Measurements from ENCODE around the gene TLE3.

The TLE3 gene

GRCh38 chr15:70035051-70035718 is 62.5 kb downstream of the TLE3 start:
- Histone ChIP-seq H3K9ac (ENCODE audit: insufficient read length) (no peak overlapping the region), H3K36me3 (ENCODE audit: insufficient read depth, low read length) (no peaks in the 10 kb centered on the region), H3K4me3 (no peak overlapping the region), H3K9me3 (ENCODE audit: low read depth, low read length) (no peaks in the 10 kb centered on the region), H3K27ac (no peak overlapping the region)
- no peak for TF ChIP-seq EZH2 (IDR thresholded peaks at IDR 0.05)
- TF ChIP-seq FOXP2 (optimal IDR thresholded peaks at IDR 0.05; ENCODE audit: control extremely low read depth, extremely low read length, insufficient read depth) = no peak
- TF ChIP-seq POLR2AphosphoS5 (IDR thresholded peaks at IDR 0.05; ENCODE audit: borderline replicate concordance, low read depth, low read length) = no peak
- no peak for DNase-seq (ENCODE audit: low read depth, low spot score)

- Histone ChIP-seq H3K27ac (no peak overlapping the region), H3K36me3 (ENCODE audit: insufficient read depth, low read length) (no peaks in the 10 kb centered on the region), H3K9me3 (ENCODE audit: low read depth, low read length) (no peaks in the 10 kb centered on the region), H3K9ac (ENCODE audit: insufficient read length) (no peak overlapping the region), H3K4me3 (no peak overlapping the region)
- TF ChIP-seq FOXP2 (optimal IDR thresholded peaks at IDR 0.05; ENCODE audit: control extremely low read depth, extremely low read length, insufficient read depth) (no peak), POLR2AphosphoS5 (IDR thresholded peaks at IDR 0.05; ENCODE audit: borderline replicate concordance, low read depth, low read length) (no peak), EZH2 (IDR thresholded peaks at IDR 0.05) (no peak)
- DNase-seq (ENCODE audit: low read depth, low spot score) = no peak
Measured at GRCh38 chr15:70034596-70034995, 63.1 kb downstream of the TLE3 start.

- no peak overlapping the region for H3K9ac ChIP-seq (ENCODE audit: insufficient read length)
Measured at GRCh38 chr15:70034141-70034540, 63.6 kb downstream of the TLE3 start.

GRCh38 chr15:70033529-70034140 is 64.1 kb downstream of the TLE3 start:
- H3K9me3 ChIP-seq (ENCODE audit: low read depth, low read length) = no peaks in the 10 kb centered on the region
- TF ChIP-seq POLR2AphosphoS5 (IDR thresholded peaks at IDR 0.05; ENCODE audit: borderline replicate concordance, low read depth, low read length) (no peak), EZH2 (IDR thresholded peaks at IDR 0.05) (no peak), FOXP2 (optimal IDR thresholded peaks at IDR 0.05; ENCODE audit: control extremely low read depth, extremely low read length, insufficient read depth) (no peak)
- peak overlapping the region; percentile 26; the same call in 1 of the 2 replicates for H3K4me3 ChIP-seq
- no peak overlapping the region for H3K9ac ChIP-seq (ENCODE audit: insufficient read length)
- no peak overlapping the region for H3K27ac ChIP-seq
- H3K36me3 ChIP-seq (ENCODE audit: insufficient read depth, low read length) = no peaks in the 10 kb centered on the region
- DNase-seq (ENCODE audit: low read depth, low spot score) = no peak

More at GRCh38 chr15:70034141-70034540, 63.6 kb downstream of the TLE3 start:
- no peak overlapping the region for H3K4me3 ChIP-seq
- H3K9me3 ChIP-seq (ENCODE audit: low read depth, low read length) = no peaks in the 10 kb centered on the region
- no peak overlapping the region for H3K27ac ChIP-seq
- H3K36me3 ChIP-seq (ENCODE audit: insufficient read depth, low read length) = no peaks in the 10 kb centered on the region
- TF ChIP-seq POLR2AphosphoS5 (IDR thresholded peaks at IDR 0.05; ENCODE audit: borderline replicate concordance, low read depth, low read length) (no peak), EZH2 (IDR thresholded peaks at IDR 0.05) (no peak), FOXP2 (optimal IDR thresholded peaks at IDR 0.05; ENCODE audit: control extremely low read depth, extremely low read length, insufficient read depth) (no peak)
- no peak for DNase-seq (ENCODE audit: low read depth, low spot score)

- H3K36me3 ChIP-seq (ENCODE audit: insufficient read depth, low read length) = no peaks in the 10 kb centered on the region
- H3K4me3 ChIP-seq = no peak overlapping the region; the same call in 1 of the 2 replicates
- TF ChIP-seq FOXP2 (optimal IDR thresholded peaks at IDR 0.05; ENCODE audit: control extremely low read depth, extremely low read length, insufficient read depth) (no peak), EZH2 (IDR thresholded peaks at IDR 0.05) (no peak), POLR2AphosphoS5 (IDR thresholded peaks at IDR 0.05; ENCODE audit: borderline replicate concordance, low read depth, low read length) (no peak)
- no peak overlapping the region for H3K27ac ChIP-seq
- H3K9me3 ChIP-seq (ENCODE audit: low read depth, low read length) = no peaks in the 10 kb centered on the region
- no peak overlapping the region for H3K9ac ChIP-seq (ENCODE audit: insufficient read length)
- no peak for DNase-seq (ENCODE audit: low read depth, low spot score)
Measured at GRCh38 chr15:70033109-70033508, 64.6 kb downstream of the TLE3 start.

- Histone ChIP-seq H3K36me3 (ENCODE audit: insufficient read depth, low read length) (no peaks in the 10 kb centered on the region), H3K9ac (ENCODE audit: insufficient read length) (no peak overlapping the region), H3K27ac (no peak overlapping the region), H3K9me3 (ENCODE audit: low read depth, low read length) (no peaks in the 10 kb centered on the region), H3K4me3 (no peak overlapping the region)
- no peak for TF ChIP-seq FOXP2 (optimal IDR thresholded peaks at IDR 0.05; ENCODE audit: control extremely low read depth, extremely low read length, insufficient read depth)
- TF ChIP-seq POLR2AphosphoS5 (IDR thresholded peaks at IDR 0.05; ENCODE audit: borderline replicate concordance, low read depth, low read length) = no peak
- TF ChIP-seq EZH2 (IDR thresholded peaks at IDR 0.05) = no peak
- DNase-seq (ENCODE audit: low read depth, low spot score) = no peak
Measured at GRCh38 chr15:70032509-70032908, 65.2 kb downstream of the TLE3 start.

GRCh38 chr15:70031713-70032112 is 66.0 kb downstream of the TLE3 start:
- Histone ChIP-seq H3K36me3 (ENCODE audit: insufficient read depth, low read length) (no peaks in the 10 kb centered on the region), H3K27ac (no peak overlapping the region), H3K9ac (ENCODE audit: insufficient read length) (no peak overlapping the region), H3K9me3 (ENCODE audit: low read depth, low read length) (no peaks in the 10 kb centered on the region), H3K4me3 (no peak overlapping the region)
- TF ChIP-seq POLR2AphosphoS5 (IDR thresholded peaks at IDR 0.05; ENCODE audit: borderline replicate concordance, low read depth, low read length) = no peak
- no peak for TF ChIP-seq EZH2 (IDR thresholded peaks at IDR 0.05)
- TF ChIP-seq FOXP2 (optimal IDR thresholded peaks at IDR 0.05; ENCODE audit: control extremely low read depth, extremely low read length, insufficient read depth) = no peak
- DNase-seq (ENCODE audit: low read depth, low spot score) = no peak

- Histone ChIP-seq H3K36me3 (ENCODE audit: insufficient read depth, low read length) (no peaks in the 10 kb centered on the region), H3K9ac (ENCODE audit: insufficient read length) (no peak overlapping the region), H3K4me3 (no peak overlapping the region), H3K9me3 (ENCODE audit: low read depth, low read length) (no peaks in the 10 kb centered on the region), H3K27ac (no peak overlapping the region)
- DNase-seq (ENCODE audit: low read depth, low spot score) = no peak
- no peak for TF ChIP-seq EZH2 (IDR thresholded peaks at IDR 0.05)
Measured at GRCh38 chr15:70031261-70031660, 66.5 kb downstream of the TLE3 start.

All from SK-N-MC (cell line).